Left lung (tissue), 10 donors: ENCODE data around the gene ALDOB. TPM values are rescaled to one million over a fixed set of nuclear protein-coding genes. Genes with fewer than 3 reads are reported as not detected.

ENCODE experiments used
- ATAC-seq: fragments of 200-7000 bp; cut with Tn5 transposase; one replicate; pipeline ENCODE4 v1.9.1; 2020; ENCODE audit warnings: moderate library complexity
- DNase-seq, 4 donors: peaks; one replicate each; pipeline ENCODE4 v3.0.0-alpha.2; 2013 to 2020
- H3K27ac ChIP-seq, 2 donors: fragments of 200-600 bp; sonication (generic) in 1 of 2; one replicate each; pipeline versions ENCODE4 v1.5.0 to v1.8.0; 2020 to 2021
- H3K27me3 ChIP-seq, 2 donors: fragments of 200-600 bp; sonication (generic) in 1 of 2; one replicate each; pipeline versions ENCODE4 v1.5.0 to v1.8.0; 2020 to 2021
- H3K36me3 ChIP-seq, 2 donors: fragments of 200-600 bp; sonication (generic) in 1 of 2; one replicate each; pipeline versions ENCODE4 v1.5.0 to v1.8.0; 2020 to 2021
- H3K4me1 ChIP-seq, 2 donors: fragments of 200-600 bp; one replicate each; pipeline ENCODE4 v1.8.0; 2021
- H3K4me3 ChIP-seq, 2 donors: fragments of 200-600 bp; sonication (generic) in 1 of 2; one replicate each; pipeline versions ENCODE4 v1.5.0 to v1.8.0; 2020 to 2021; ENCODE audit warnings: mild to moderate bottlenecking in 1 of 2
- H3K9me3 ChIP-seq, 2 donors: fragments of 200-600 bp; sonication (generic) in 1 of 2; one replicate each; pipeline versions ENCODE4 v1.5.0 to v1.8.0; 2020 to 2021
- intact Hi-C, 2 donors: fragments of 100-400 bp; cut with DNase I; formaldehyde crosslinking; loops; one replicate each; pipeline versions ENCODE4 v1.11.2 to v1.14.2; 2022
- polyA plus RNA-seq, 6 donors: library from polyadenylated mRNA; unstranded; fragments of 120-200 nt; gene quantifications; one replicate each; pipeline ENCODE4 v1.2.1, GENCODE V29; 2013; ENCODE audit not compliant: insufficient read length in 6 of 6
- total RNA-seq, 2 donors: library from RNA; stranded (reverse); fragmentation: NEBNext Ultra II Directional; extraction: Animal tissue kit (Norgen Biotek cat#: 25700); gene quantifications; one replicate each; pipeline ENCODE4 v1.2.1, GENCODE V29; 2021
- TF ChIP-seq, protein P1 (sequence below), 2 donors: fragments of 200-600 bp; sonication (generic) in 1 of 2; IDR thresholded peaks; one replicate each; pipeline versions ENCODE4 v1.5.0 to v1.8.0; 2021; ENCODE audit warnings: antibody characterized with exemption in 2 of 2
- donor health status: DM: no; HTN: yes; CAD: no.
- donor health status: DM: no; HTN: no; CAD: no.

The ALDOB gene
- total and polyA plus RNA-seq, 8 donors = 2.2 to 7.4 (median 2.4) TPM; not detected in 2

DNA sequence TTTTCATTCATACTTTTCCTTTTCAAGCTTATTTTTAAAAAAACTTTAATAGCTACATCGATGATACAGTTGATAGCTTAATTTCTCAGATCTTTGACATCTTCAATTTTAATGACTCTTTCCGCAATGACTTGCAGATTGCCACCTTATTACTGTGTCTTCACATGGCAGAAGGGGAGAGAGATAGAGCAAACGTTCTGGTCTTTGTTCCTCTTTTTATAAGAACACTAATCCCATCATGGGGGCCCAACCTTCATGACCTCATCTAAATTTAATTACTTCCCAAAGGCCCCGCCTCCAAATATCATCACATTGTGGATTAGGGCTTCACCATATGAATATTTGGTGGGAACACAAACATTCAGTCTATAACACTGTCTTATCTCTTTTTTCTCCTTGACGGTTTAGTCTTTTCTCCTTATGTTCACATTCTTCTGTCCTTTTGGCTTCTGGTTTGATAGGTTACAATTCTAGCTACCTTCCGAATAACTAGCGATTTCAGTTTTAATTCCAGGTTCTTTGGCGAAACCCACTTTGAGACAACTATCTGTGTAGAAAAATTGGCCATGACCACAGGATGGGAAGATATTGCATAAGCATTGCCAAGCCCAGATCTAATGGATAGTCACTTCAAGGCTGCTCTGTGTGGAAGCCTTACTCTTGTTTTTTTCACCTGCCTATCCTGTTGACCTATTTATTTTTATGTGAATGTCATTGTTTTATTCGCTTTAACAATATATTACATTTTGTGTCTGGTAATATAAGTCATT lies 31.9 kb downstream of the ALDOB start:
- H3K36me3 ChIP-seq = peaks cover 13 to 87% of the 10 kb centered on the region in 2 donors
- TF ChIP-seq, protein P1, sequence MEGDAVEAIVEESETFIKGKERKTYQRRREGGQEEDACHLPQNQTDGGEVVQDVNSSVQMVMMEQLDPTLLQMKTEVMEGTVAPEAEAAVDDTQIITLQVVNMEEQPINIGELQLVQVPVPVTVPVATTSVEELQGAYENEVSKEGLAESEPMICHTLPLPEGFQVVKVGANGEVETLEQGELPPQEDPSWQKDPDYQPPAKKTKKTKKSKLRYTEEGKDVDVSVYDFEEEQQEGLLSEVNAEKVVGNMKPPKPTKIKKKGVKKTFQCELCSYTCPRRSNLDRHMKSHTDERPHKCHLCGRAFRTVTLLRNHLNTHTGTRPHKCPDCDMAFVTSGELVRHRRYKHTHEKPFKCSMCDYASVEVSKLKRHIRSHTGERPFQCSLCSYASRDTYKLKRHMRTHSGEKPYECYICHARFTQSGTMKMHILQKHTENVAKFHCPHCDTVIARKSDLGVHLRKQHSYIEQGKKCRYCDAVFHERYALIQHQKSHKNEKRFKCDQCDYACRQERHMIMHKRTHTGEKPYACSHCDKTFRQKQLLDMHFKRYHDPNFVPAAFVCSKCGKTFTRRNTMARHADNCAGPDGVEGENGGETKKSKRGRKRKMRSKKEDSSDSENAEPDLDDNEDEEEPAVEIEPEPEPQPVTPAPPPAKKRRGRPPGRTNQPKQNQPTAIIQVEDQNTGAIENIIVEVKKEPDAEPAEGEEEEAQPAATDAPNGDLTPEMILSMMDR (IDR thresholded peaks at IDR 0.05) = no peak
- ATAC-seq (no peak), DNase-seq (no peak)
- H3K4me3 ChIP-seq = no peak overlapping the region
- intact Hi-C loops = no loop called here
- peaks cover 12 to 28% of the 10 kb centered on the region in 2 donors for H3K4me1 ChIP-seq
- H3K27ac ChIP-seq = no peak overlapping the region
- no peaks in the 10 kb centered on the region for H3K27me3 ChIP-seq
- H3K9me3 ChIP-seq = peaks cover 13 to 56% of the 10 kb centered on the region in 2 donors

- TF ChIP-seq, protein P1 (IDR thresholded peaks at IDR 0.05) = no peak
- Histone ChIP-seq H3K4me1 (peaks cover 21 to 56% of the 10 kb centered on the region in 2 donors), H3K4me3 (peak overlapping the region in 1 of 2 donors; percentile 85), H3K27ac (peak overlapping the region; percentile 81 to 83), H3K9me3 (peaks cover 0 to 20% of the 10 kb centered on the region in 2 donors), H3K36me3 (peaks cover 0 to 51% of the 10 kb centered on the region in 2 donors), H3K27me3 (no peaks in the 10 kb centered on the region)
- ATAC-seq (no peak), DNase-seq (peak in 1 of 4 donors; percentile 14)
- intact Hi-C loops = no loop called here
Observed at GRCh38 chr9:101400120-101400519, 35.5 kb downstream of the ALDOB start.

GRCh38 chr9:101399643-101399970 lies 36.0 kb downstream of the ALDOB start:
- Histone ChIP-seq H3K4me1 (peaks cover 21 to 57% of the 10 kb centered on the region in 2 donors), H3K36me3 (peaks cover 0 to 46% of the 10 kb centered on the region in 2 donors), H3K27me3 (no peaks in the 10 kb centered on the region), H3K9me3 (peaks cover 0 to 15% of the 10 kb centered on the region in 2 donors), H3K4me3 (peak overlapping the region; percentile 53 to 85), H3K27ac (peak overlapping the region; percentile 81 to 83)
- TF ChIP-seq, protein P1 (IDR thresholded peaks at IDR 0.05) = no peak
- DNase-seq (no peak), ATAC-seq (no peak)
- intact Hi-C loops = no loop called here

GRCh38 chr9:101398930-101399642 lies 36.5 kb downstream of the ALDOB start:
- intact Hi-C loops = no loop called here
- Histone ChIP-seq H3K27me3 (no peaks in the 10 kb centered on the region), H3K9me3 (peaks cover 0 to 10% of the 10 kb centered on the region in 2 donors), H3K36me3 (peaks cover 0 to 41% of the 10 kb centered on the region in 2 donors), H3K27ac (peak overlapping the region; percentile 81 to 83), H3K4me3 (peak overlapping the region; percentile 53 to 85), H3K4me1 (peaks cover 21 to 57% of the 10 kb centered on the region in 2 donors)
- TF ChIP-seq, protein P1 (IDR thresholded peaks at IDR 0.05) = no peak
- DNase-seq (peak in 2 of 4 donors; percentile 13 to 85), ATAC-seq (peak; percentile 37)
